Smooth muscle cell (in vitro differentiated cells): ENCODE results near the gene PTPRE. TPM values are rescaled to one million over a fixed set of nuclear protein-coding genes. Genes with fewer than 3 reads are reported as not detected.

Source experiments
- DNase-seq: peaks from one replicate; lab custom pipeline; 2025; ENCODE audit not compliant: unreplicated experiment; lab: John Stamatoyannopoulos, UW
- H2AFZ ChIP-seq: fragments of 200-600 bp; sonication (generic); 2 replicates; pipeline ENCODE4 v1.6.0; 2016; ENCODE audit warnings: antibody characterized with exemption, low read depth, mild to moderate bottlenecking
- H3F3A ChIP-seq: fragments of 200-600 bp; sonication (generic); 2 replicates; pipeline ENCODE4 v1.6.0; 2017; ENCODE audit warnings: antibody characterized with exemption, low read depth
- H3K27ac ChIP-seq: fragments of 200-600 bp; sonication (generic); 2 replicates; pipeline ENCODE4 v1.5.1; 2016; ENCODE audit warnings: low read depth, mild to moderate bottlenecking
- H3K27me3 ChIP-seq: fragments of 200-600 bp; sonication (generic); 2 replicates; pipeline ENCODE4 v1.6.1; 2016; ENCODE audit warnings: low read depth, mild to moderate bottlenecking
- H3K36me3 ChIP-seq: fragments of 200-600 bp; sonication (generic); 2 replicates; pipeline ENCODE4 v1.5.1; 2016; ENCODE audit warnings: low read depth
- H3K4me1 ChIP-seq: fragments of 200-600 bp; sonication (generic); 2 replicates; pipeline ENCODE4 v1.5.1; 2016; ENCODE audit warnings: low read depth
- H3K4me2 ChIP-seq: fragments of 200-600 bp; sonication (generic); 2 replicates; pipeline ENCODE4 v1.6.0; 2016; ENCODE audit warnings: mild to moderate bottlenecking
- H3K4me3 ChIP-seq: fragments of 200-600 bp; sonication (generic); 2 replicates; pipeline ENCODE4 v1.5.1; 2016; ENCODE audit warnings: mild to moderate bottlenecking
- H3K79me2 ChIP-seq: fragments of 200-600 bp; sonication (generic); 2 replicates; pipeline ENCODE4 v1.6.0; 2016; ENCODE audit warnings: low read depth, mild to moderate bottlenecking
- H3K9ac ChIP-seq: fragments of 200-600 bp; sonication (generic); 2 replicates; pipeline ENCODE4 v1.6.0; 2016; ENCODE audit warnings: low read depth
- H3K9me3 ChIP-seq: fragments of 200-600 bp; sonication (generic); replicated peaks from 2 replicates; pipeline ENCODE4 v1.5.1; 2016; ENCODE audit warnings: low read depth
- H4K20me1 ChIP-seq: fragments of 200-600 bp; sonication (generic); 2 replicates; pipeline ENCODE4 v1.6.0; 2016; ENCODE audit warnings: low read depth
- CTCF ChIP-seq: fragments of 200-600 bp; sonication (generic); IDR thresholded peaks from 2 replicates; pipeline ENCODE4 v1.5.1; 2017; ENCODE audit warnings: borderline replicate concordance, mild to moderate bottlenecking, antibody characterized with exemption; ENCODE audit not compliant: insufficient read depth, poor library complexity, severe bottlenecking
- WGBS: methylation state at CpG from one replicate; pipeline ENCODE4 v1.1.7; 2016; ENCODE audit warnings: low lambda C conversion rate; 5-methylcytosine and 5-hydroxymethylcytosine counted together
- polyA plus RNA-seq: library from polyadenylated mRNA; unstranded; fragments of >200 nt; fragmentation: Nextera tagmentation; extraction: Ambion mirVana; gene quantifications from 2 replicates; pipeline ENCODE4 v1.2.1, GENCODE V29; 2016
- total RNA-seq: library from RNA; depleted of rRNA; stranded (reverse); fragments of >200 nt; gene quantifications from 2 replicates; pipeline ENCODE4 v1.2.3, GENCODE V29; 2014

The PTPRE gene
- total and polyA plus RNA-seq, 2 experiments from 2014 or later, result 17.1 to 22.7 TPM

- H2AFZ ChIP-seq, result no peak overlapping the region
- no peaks in the 10 kb centered on the region for H3K27me3 ChIP-seq
- H3K9me3 ChIP-seq, result no peaks in the 10 kb centered on the region
- WGBS, result 96% methylated on average over 3 of the region's 3 CpGs
- no peaks in the 10 kb centered on the region for H3K4me1 ChIP-seq
- H3K4me3 ChIP-seq, result no peak overlapping the region
- H3K36me3 ChIP-seq, result no peaks in the 10 kb centered on the region
- H4K20me1 ChIP-seq, result no peaks in the 10 kb centered on the region
- no peak overlapping the region for H3K27ac ChIP-seq
- no peak for TF ChIP-seq CTCF
- no peak for DNase-seq
- H3K4me2 ChIP-seq, result no peak overlapping the region
- no peaks in the 10 kb centered on the region for H3K79me2 ChIP-seq
- H3K9ac ChIP-seq, result no peak overlapping the region
- H3F3A ChIP-seq, result no peaks in the 10 kb centered on the region
Measured at GRCh38 chr10:128081720-128082119, 174.8 kb downstream of the PTPRE start.

GRCh38 chr10:128083191-128083895, 176.4 kb downstream of the PTPRE start:
- 93% methylated on average over 15 of the region's 15 CpGs for WGBS
- no peaks in the 10 kb centered on the region for H3K4me1 ChIP-seq
- H3K36me3 ChIP-seq, result no peaks in the 10 kb centered on the region
- H3K9me3 ChIP-seq, result no peaks in the 10 kb centered on the region
- no peaks in the 10 kb centered on the region for H3K79me2 ChIP-seq
- H3K27me3 ChIP-seq, result no peaks in the 10 kb centered on the region
- H3K27ac ChIP-seq, result no peak overlapping the region
- no peak for TF ChIP-seq CTCF
- no peak overlapping the region for H3K9ac ChIP-seq
- no peaks in the 10 kb centered on the region for H3F3A ChIP-seq
- H2AFZ ChIP-seq, result no peak overlapping the region
- H3K4me2 ChIP-seq, result no peak overlapping the region
- H3K4me3 ChIP-seq, result no peak overlapping the region
- no peak for DNase-seq
- no peaks in the 10 kb centered on the region for H4K20me1 ChIP-seq

- H3K9me3 ChIP-seq, result no peaks in the 10 kb centered on the region
- no peak for DNase-seq
- 93% methylated on average over 10 of the region's 10 CpGs for WGBS
- no peak overlapping the region for H3K4me2 ChIP-seq
- no peak overlapping the region for H3K4me3 ChIP-seq
- no peaks in the 10 kb centered on the region for H3K27me3 ChIP-seq
- no peak for TF ChIP-seq CTCF
- H4K20me1 ChIP-seq, result no peaks in the 10 kb centered on the region
- no peaks in the 10 kb centered on the region for H3K4me1 ChIP-seq
- no peak overlapping the region for H3K27ac ChIP-seq
- H3K9ac ChIP-seq, result no peak overlapping the region
- H3F3A ChIP-seq, result no peaks in the 10 kb centered on the region
- no peaks in the 10 kb centered on the region for H3K79me2 ChIP-seq
- no peaks in the 10 kb centered on the region for H3K36me3 ChIP-seq
- H2AFZ ChIP-seq, result no peak overlapping the region
Measured at GRCh38 chr10:128084364-128084763, 177.5 kb downstream of the PTPRE start.

GRCh38 chr10:128084991-128085390, 178.1 kb downstream of the PTPRE start:
- Histone ChIP-seq H3K27ac (no peak overlapping the region), H3K4me1 (no peaks in the 10 kb centered on the region), H3K9me3 (no peaks in the 10 kb centered on the region), H4K20me1 (no peaks in the 10 kb centered on the region), H3K4me2 (no peak overlapping the region), H3K27me3 (no peaks in the 10 kb centered on the region), H3K9ac (no peak overlapping the region), H3K4me3 (no peak overlapping the region), H2AFZ (no peak overlapping the region), H3F3A (no peaks in the 10 kb centered on the region), H3K79me2 (no peaks in the 10 kb centered on the region), H3K36me3 (no peaks in the 10 kb centered on the region)
- DNase-seq, result no peak
- WGBS, result 94% methylated on average over 8 of the region's 8 CpGs
- no peak for TF ChIP-seq CTCF
